Esophagus (tissue), 2 donors: Measurements from ENCODE around the gene PRMT1. TPM values are rescaled to one million over a fixed set of nuclear protein-coding genes. Genes with fewer than 3 reads are reported as not detected.

Experiments used
- polyA plus RNA-seq, 2 donors: library from polyadenylated mRNA; stranded (reverse); fragments of 200-250 nt; gene quantifications; one replicate each; pipeline ENCODE4 v1.2.3, GENCODE V29; 2013
- donor health status: healthy with polysubstance abuse.
- donor health status: Bipolar disorder and iron deficiency.

The PRMT1 gene
- polyA plus RNA-seq, 2 donors, result 72.5 to 146 TPM

Other genes with a start within 250 kb of the PRMT1 start
- gene SLC17A7, start 235.7 kb upstream of the PRMT1 start, polyA plus RNA-seq, result under 1 TPM; 0.28 to 0.29 TPM
- 10 to 100 TPM; 63.5 to 65.3 TPM for gene PIH1D1, start 225.5 kb upstream of the PRMT1 start, polyA plus RNA-seq
- gene ALDH16A1, start 224.0 kb upstream of the PRMT1 start, polyA plus RNA-seq, result 10 to 100 TPM; 29.4 to 29.9 TPM
- gene FLT3LG, start 203.1 kb upstream of the PRMT1 start, polyA plus RNA-seq, result 1 to 10 TPM; 7.2 to 9.5 TPM
- gene RPL13A, start 189.7 kb upstream of the PRMT1 start, polyA plus RNA-seq, result 1,000 to 10,000 TPM; 1,631 to 2,695 TPM
- gene RPS11, start 180.8 kb upstream of the PRMT1 start, polyA plus RNA-seq, result 1,000 to 10,000 TPM; 3,079 to 3,912 TPM
- gene FCGRT, start 164.6 kb upstream of the PRMT1 start, polyA plus RNA-seq, result 10 to 100 TPM; 27.7 to 36.9 TPM
- 1 to 10 TPM; 4.2 to 7.8 TPM for gene RCN3, start 149.3 kb upstream of the PRMT1 start, polyA plus RNA-seq
- gene NOSIP, start 96.7 kb upstream of the PRMT1 start, polyA plus RNA-seq, result 10 to 100 TPM; 57.9 to 61.8 TPM
- 10 to 100 TPM; 10.1 to 12.7 TPM for gene PRRG2, start 96.0 kb upstream of the PRMT1 start, polyA plus RNA-seq
- 10 to 100 TPM in 1 of 2 donors, 1 to 10 TPM in 1; 4.8 to 11.2 TPM for gene PRR12, start 86.1 kb upstream of the PRMT1 start, polyA plus RNA-seq
- gene RRAS, start 37.1 kb upstream of the PRMT1 start, polyA plus RNA-seq, result 10 to 100 TPM; 45.1 to 46.0 TPM
- gene SCAF1, start 35.1 kb upstream of the PRMT1 start, polyA plus RNA-seq, result 10 to 100 TPM; 16.9 to 26.7 TPM
- gene IRF3, start 11.4 kb upstream of the PRMT1 start, polyA plus RNA-seq, result 10 to 100 TPM; 49.2 to 75.0 TPM
- 10 to 100 TPM in 1 of 2 donors, 1 to 10 TPM in 1; 10.0 to 21.4 TPM for gene BCL2L12, start 11.3 kb upstream of the PRMT1 start, polyA plus RNA-seq
- gene ADM5, start 12.3 kb downstream of the PRMT1 start, polyA plus RNA-seq, result 1 to 10 TPM; 1.6 to 2.0 TPM
- 1 to 10 TPM; 1.8 to 4.1 TPM for gene CPT1C, start 13.8 kb downstream of the PRMT1 start, polyA plus RNA-seq
- gene TSKS, start 86.0 kb downstream of the PRMT1 start, polyA plus RNA-seq, result under 1 TPM; 0.06 to 0.55 TPM
- gene AP2A1, start 89.7 kb downstream of the PRMT1 start, polyA plus RNA-seq, result 10 to 100 TPM; 37.4 to 40.7 TPM
- 10 to 100 TPM; 11.3 to 12.1 TPM for gene FUZ, start 136.0 kb downstream of the PRMT1 start, polyA plus RNA-seq
- gene MED25, start 141.0 kb downstream of the PRMT1 start, polyA plus RNA-seq, result 10 to 100 TPM; 27.7 to 54.9 TPM
- gene PTOV1, start 173.9 kb downstream of the PRMT1 start, polyA plus RNA-seq, result 10 to 100 TPM; 59.1 to 92.8 TPM
- 10 to 100 TPM; 27.5 to 65.1 TPM for gene PNKP, start 190.3 kb downstream of the PRMT1 start, polyA plus RNA-seq
- 10 to 100 TPM; 33.8 to 46.9 TPM for gene AKT1S1, start 200.1 kb downstream of the PRMT1 start, polyA plus RNA-seq
- gene TBC1D17, start 200.4 kb downstream of the PRMT1 start, polyA plus RNA-seq, result 10 to 100 TPM; 21.8 to 32.6 TPM
- under 1 TPM; 0.18 to 0.45 TPM for gene IL4I1, start 219.6 kb downstream of the PRMT1 start, polyA plus RNA-seq